ENCODE data around the gene FZD1.
A peak's percentile ranks its signal among the peaks of the same experiment; 100 is the strongest.
"Not testable (repeated sequence)": the region's sequence is repeated elsewhere in the genome, so short reads cannot be mapped to it uniquely, and the experiment has no call there.

The FZD1 gene

GRCh38 chr7:91299952-91300775, 35.9 kb downstream of the FZD1 start:
- DNase-seq, result peak; percentile 4

- DNase-seq, result no peak
These were observed 38.6 kb downstream of the FZD1 start for GRCh38 chr7:91302794-91303193.

GRCh38 chr7:91306266-91306665, 42.0 kb downstream of the FZD1 start:
- DNase-seq, result no peak

- DNase-seq, result no peak
These were observed 43.2 kb downstream of the FZD1 start for GRCh38 chr7:91307467-91307866.

GRCh38 chr7:91308191-91308590, 44.0 kb downstream of the FZD1 start:
- not testable (repeated sequence) for DNase-seq

GRCh38 chr7:91310830-91311460, 46.7 kb downstream of the FZD1 start:
- DNase-seq, result no peak

- DNase-seq, result no peak
These were observed 47.6 kb downstream of the FZD1 start for GRCh38 chr7:91311839-91312238.

GRCh38 chr7:91313113-91313512, 48.9 kb downstream of the FZD1 start:
- DNase-seq, result no peak

- no peak for DNase-seq
These were observed 50.5 kb downstream of the FZD1 start for GRCh38 chr7:91314591-91315323.

GRCh38 chr7:91316426-91316825, 52.2 kb downstream of the FZD1 start:
- no peak for DNase-seq

GRCh38 chr7:91319351-91319750, 55.1 kb downstream of the FZD1 start:
- DNase-seq, result no peak

- no peak for DNase-seq
These were observed 56.3 kb downstream of the FZD1 start for GRCh38 chr7:91320366-91321078.
